Mesendoderm (in vitro differentiated cells): Measurements from ENCODE around the gene COL6A1.

Source experiments
- DNase-seq: peaks from one replicate; pipeline ENCODE4 v3.0.0; 2013
- H2AK5ac ChIP-seq: 2 replicates; pipeline ENCODE4 v1.6.1; 2013; ENCODE audit warnings: low read length, inconsistent platforms
- H2BK120ac ChIP-seq: 2 replicates; pipeline ENCODE4 v1.6.1; 2013; ENCODE audit warnings: low read depth, mild to moderate bottlenecking, low read length, moderate library complexity, mixed read lengths
- H2BK15ac ChIP-seq: replicated peaks from 2 replicates; pipeline ENCODE4 v1.6.1; 2013; ENCODE audit warnings: low read depth, mild to moderate bottlenecking, moderate library complexity
- H2BK5ac ChIP-seq: 2 replicates; pipeline ENCODE4 v1.6.1; 2013; ENCODE audit warnings: low read length, inconsistent platforms
- H3K18ac ChIP-seq: 2 replicates; pipeline ENCODE4 v1.6.1; 2013; ENCODE audit warnings: mild to moderate bottlenecking, low read length, mixed read lengths
- H3K23ac ChIP-seq: one replicate; pipeline ENCODE4 v1.6.1; 2013; ENCODE audit warnings: low read length
- H3K27ac ChIP-seq: 2 replicates; pipeline ENCODE4 v1.5.1; 2013; ENCODE audit warnings: low read depth, mild to moderate bottlenecking, inconsistent platforms, low read length, moderate library complexity
- H3K27me3 ChIP-seq: 2 replicates; pipeline ENCODE4 v1.6.1; 2013; ENCODE audit warnings: low read length, control low read depth, mild to moderate bottlenecking, inconsistent platforms; ENCODE audit not compliant: insufficient read depth, poor library complexity
- H3K36me3 ChIP-seq: 2 replicates; pipeline ENCODE4 v1.6.1; 2013; ENCODE audit warnings: low read length, inconsistent platforms; ENCODE audit not compliant: control insufficient read depth, insufficient read depth
- H3K4ac ChIP-seq: one replicate; pipeline ENCODE4 v1.6.1; 2013; ENCODE audit warnings: low read depth, mild to moderate bottlenecking, low read length, moderate library complexity
- H3K4me1 ChIP-seq: 2 replicates; pipeline ENCODE4 v1.6.1; 2013; ENCODE audit warnings: low read depth, low read length, inconsistent platforms; ENCODE audit not compliant: control insufficient read depth
- H3K4me2 ChIP-seq: 2 replicates; pipeline ENCODE4 v1.6.1; 2013; ENCODE audit warnings: low read length
- H3K4me3 ChIP-seq: 2 replicates; pipeline ENCODE4 v1.5.1; 2013; ENCODE audit warnings: mild to moderate bottlenecking, low read length
- H3K56ac ChIP-seq: one replicate; pipeline ENCODE4 v1.6.1; 2013; ENCODE audit warnings: low read length
- H3K79me1 ChIP-seq: 2 replicates; pipeline ENCODE4 v1.6.1; 2013; ENCODE audit warnings: low read length, inconsistent platforms
- H3K79me2 ChIP-seq: 2 replicates; pipeline ENCODE4 v1.6.1; 2013; ENCODE audit warnings: mild to moderate bottlenecking, low read length; ENCODE audit not compliant: control insufficient read depth, insufficient read depth
- H3K9ac ChIP-seq: 2 replicates; pipeline ENCODE4 v1.6.1; 2013; ENCODE audit warnings: low read length, inconsistent platforms
- H4K5ac ChIP-seq: one replicate; pipeline ENCODE4 v1.6.1; 2013; ENCODE audit warnings: low read length
- H4K8ac ChIP-seq: one replicate; pipeline ENCODE4 v1.6.1; 2013; ENCODE audit warnings: low read depth, mild to moderate bottlenecking, control low read depth, low read length, moderate library complexity
- WGBS: extraction: QIAGEN DNeasy Blood & Tissue Kit; methylation state at CpG from one replicate; pipeline ENCODE4 v1.1.7; 2013; ENCODE audit warnings: low lambda C conversion rate, missing lambda C conversion rate; ENCODE audit not compliant: insufficient coverage; ENCODE audit errors: extremely low coverage; 5-methylcytosine and 5-hydroxymethylcytosine counted together

COL6A1 gene

GRCh38 chr21:45940621-45941337, 40.8 kb upstream of the COL6A1 start:
- Histone ChIP-seq H3K56ac (no peak overlapping the region), H3K4me1 (no peaks in the 10 kb centered on the region), H3K23ac (no peak overlapping the region), H3K18ac (no peak overlapping the region), H4K8ac (no peak overlapping the region), H3K4ac (no peak overlapping the region), H3K27ac (no peak overlapping the region), H2AK5ac (no peak overlapping the region), H4K5ac (no peak overlapping the region), H3K4me2 (no peak overlapping the region), H3K79me2 (no peaks in the 10 kb centered on the region), H2BK15ac (no peak overlapping the region), H3K27me3 (no peaks in the 10 kb centered on the region), H2BK5ac (no peak overlapping the region), H3K9ac (no peak overlapping the region), H2BK120ac (no peak overlapping the region), H3K4me3 (no peak overlapping the region), H3K36me3 (no peaks in the 10 kb centered on the region), H3K79me1 (no peaks in the 10 kb centered on the region)
- no peak for DNase-seq
- WGBS: no CpG with 5 or more reads among the region's 23 CpGs

- Histone ChIP-seq H3K27ac (no peak overlapping the region), H4K8ac (no peak overlapping the region), H3K56ac (no peak overlapping the region), H3K36me3 (no peaks in the 10 kb centered on the region), H2AK5ac (no peak overlapping the region), H4K5ac (no peak overlapping the region), H2BK15ac (no peak overlapping the region), H2BK120ac (no peak overlapping the region), H3K4me2 (no peak overlapping the region), H3K79me2 (no peaks in the 10 kb centered on the region), H3K4ac (no peak overlapping the region), H3K79me1 (no peaks in the 10 kb centered on the region), H3K9ac (no peak overlapping the region), H3K27me3 (no peaks in the 10 kb centered on the region), H2BK5ac (no peak overlapping the region), H3K4me1 (no peaks in the 10 kb centered on the region), H3K18ac (no peak overlapping the region), H3K23ac (no peak overlapping the region), H3K4me3 (no peak overlapping the region)
- DNase-seq: no peak
- WGBS: no CpG with 5 or more reads among the region's 14 CpGs
These were observed 40.2 kb upstream of the COL6A1 start for GRCh38 chr21:45941338-45941710.

GRCh38 chr21:45941717-45942546, 39.6 kb upstream of the COL6A1 start:
- Histone ChIP-seq H2BK5ac (no peak overlapping the region), H2BK15ac (no peak overlapping the region), H3K79me2 (no peaks in the 10 kb centered on the region), H3K4me1 (no peaks in the 10 kb centered on the region), H2AK5ac (no peak overlapping the region), H4K5ac (no peak overlapping the region), H3K4me2 (no peak overlapping the region), H3K27ac (no peak overlapping the region), H3K4ac (no peak overlapping the region), H3K18ac (no peak overlapping the region), H2BK120ac (no peak overlapping the region), H3K27me3 (no peaks in the 10 kb centered on the region), H3K56ac (no peak overlapping the region), H3K23ac (no peak overlapping the region), H4K8ac (no peak overlapping the region), H3K4me3 (no peak overlapping the region), H3K9ac (no peak overlapping the region), H3K36me3 (no peaks in the 10 kb centered on the region), H3K79me1 (no peaks in the 10 kb centered on the region)
- no CpG with 5 or more reads among the region's 32 CpGs for WGBS
- no peak for DNase-seq

GRCh38 chr21:45942755-45943629, 38.6 kb upstream of the COL6A1 start:
- no CpG with 5 or more reads among the region's 20 CpGs for WGBS
- H3K36me3 ChIP-seq: no peaks in the 10 kb centered on the region

GRCh38 chr21:45943630-45944540, 37.7 kb upstream of the COL6A1 start:
- no peak overlapping the region for H2BK15ac ChIP-seq
- no peak overlapping the region for H3K23ac ChIP-seq
- H2BK120ac ChIP-seq: no peak overlapping the region
- no peak overlapping the region for H2BK5ac ChIP-seq
- no peak overlapping the region for H3K4me2 ChIP-seq
- no peak overlapping the region for H3K4ac ChIP-seq
- no peak for DNase-seq
- no peak overlapping the region for H4K8ac ChIP-seq
- no peaks in the 10 kb centered on the region for H3K4me1 ChIP-seq
- no peak overlapping the region for H2AK5ac ChIP-seq
- no peaks in the 10 kb centered on the region for H3K27me3 ChIP-seq
- H3K18ac ChIP-seq: no peak overlapping the region
- H3K56ac ChIP-seq: no peak overlapping the region
- no peak overlapping the region for H3K9ac ChIP-seq
- H3K36me3 ChIP-seq: no peaks in the 10 kb centered on the region
- no peak overlapping the region for H3K4me3 ChIP-seq
- H4K5ac ChIP-seq: no peak overlapping the region
- H3K79me1 ChIP-seq: no peaks in the 10 kb centered on the region
- no peak overlapping the region for H3K27ac ChIP-seq
- no CpG with 5 or more reads among the region's 8 CpGs for WGBS
- H3K79me2 ChIP-seq: no peaks in the 10 kb centered on the region

More at GRCh38 chr21:45942755-45943629, 38.6 kb upstream of the COL6A1 start:
- Histone ChIP-seq H3K79me1 (no peaks in the 10 kb centered on the region), H3K9ac (no peak overlapping the region), H3K4me1 (no peaks in the 10 kb centered on the region), H3K27me3 (no peaks in the 10 kb centered on the region), H3K79me2 (no peaks in the 10 kb centered on the region), H2AK5ac (no peak overlapping the region), H2BK120ac (no peak overlapping the region), H3K18ac (no peak overlapping the region), H3K27ac (no peak overlapping the region), H3K4me2 (no peak overlapping the region), H2BK5ac (no peak overlapping the region), H3K56ac (no peak overlapping the region), H3K23ac (no peak overlapping the region), H3K4ac (no peak overlapping the region), H3K4me3 (no peak overlapping the region), H2BK15ac (no peak overlapping the region), H4K8ac (no peak overlapping the region), H4K5ac (no peak overlapping the region)
- no peak for DNase-seq
